VCaP (cell line): ENCODE data around the gene ENC1.

ENCODE experiments used
- H3K27ac ChIP-seq: fragments of 450-650 bp; 2 replicates; pipeline ENCODE4 v1.5.1; 2017
- CTCF ChIP-seq: fragments of 450-650 bp; conservative IDR thresholded peaks from 2 replicates; pipeline ENCODE4 v1.5.1; 2017; ENCODE audit warnings: mild to moderate bottlenecking, moderate library complexity

ENC1 gene

GRCh38 chr5:74598731-74599130, 41.8 kb downstream of the ENC1 start:
- TF ChIP-seq CTCF: no peak
- H3K27ac ChIP-seq: no peak overlapping the region

- TF ChIP-seq CTCF: no peak
- H3K27ac ChIP-seq: no peak overlapping the region
Observed at GRCh38 chr5:74596927-74597326, 43.6 kb downstream of the ENC1 start.

- H3K27ac ChIP-seq: no peak overlapping the region
- no peak for TF ChIP-seq CTCF
Observed at GRCh38 chr5:74595143-74595925, 45.2 kb downstream of the ENC1 start.

- H3K27ac ChIP-seq: no peak overlapping the region
- no peak for TF ChIP-seq CTCF
Observed at GRCh38 chr5:74594137-74595040, 46.1 kb downstream of the ENC1 start.

- TF ChIP-seq CTCF: no peak
Observed at GRCh38 chr5:74589204-74590056, 51.1 kb downstream of the ENC1 start.

GRCh38 chr5:74588415-74588814, 52.1 kb downstream of the ENC1 start:
- no peak for TF ChIP-seq CTCF
- H3K27ac ChIP-seq: no peak overlapping the region

More at GRCh38 chr5:74589204-74590056, 51.1 kb downstream of the ENC1 start:
- no peak overlapping the region for H3K27ac ChIP-seq
